Choroid plexus epithelial cell (primary cell): Measurements from ENCODE around the gene PPM1A.

Experiments
- DNase-seq: peaks from one replicate; pipeline ENCODE4 v3.0.0-alpha.2; 2010; ENCODE audit warnings: low read depth
- H3K4me3 ChIP-seq: 2 replicates; pipeline ENCODE4 v1.5.1; 2011; ENCODE audit warnings: low read depth, mild to moderate bottlenecking, control low read depth, low read length, moderate library complexity
- TF ChIP-seq, protein P1 (sequence below): conservative IDR thresholded peaks from 2 replicates; pipeline ENCODE4 v1.5.1; 2011; ENCODE audit warnings: low read depth, mild to moderate bottlenecking, control low read depth, inconsistent platforms, low read length, moderate library complexity

Gene PPM1A

DNA sequence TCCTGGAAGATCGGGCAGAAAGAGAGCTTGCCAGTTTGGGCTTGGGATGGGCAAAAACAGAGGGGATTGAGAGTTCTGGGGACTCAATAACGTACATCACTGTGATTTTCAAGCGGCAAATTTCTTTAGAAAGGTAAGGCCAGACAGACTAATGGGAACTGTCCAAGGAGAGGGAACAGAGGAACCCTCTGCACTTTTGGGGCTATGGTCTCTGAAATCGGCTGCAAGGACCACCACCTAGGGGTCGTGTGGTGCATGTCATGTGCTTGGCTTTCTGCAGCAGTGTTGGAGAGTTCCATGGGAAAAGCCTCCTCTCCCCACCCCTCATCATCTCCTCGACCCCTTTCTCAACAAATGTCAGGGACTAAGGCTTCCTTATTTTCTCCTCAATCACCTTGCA is 79.6 kb downstream of the PPM1A start:
- no peak for DNase-seq
- H3K4me3 ChIP-seq = no peak overlapping the region
- TF ChIP-seq, protein P1, sequence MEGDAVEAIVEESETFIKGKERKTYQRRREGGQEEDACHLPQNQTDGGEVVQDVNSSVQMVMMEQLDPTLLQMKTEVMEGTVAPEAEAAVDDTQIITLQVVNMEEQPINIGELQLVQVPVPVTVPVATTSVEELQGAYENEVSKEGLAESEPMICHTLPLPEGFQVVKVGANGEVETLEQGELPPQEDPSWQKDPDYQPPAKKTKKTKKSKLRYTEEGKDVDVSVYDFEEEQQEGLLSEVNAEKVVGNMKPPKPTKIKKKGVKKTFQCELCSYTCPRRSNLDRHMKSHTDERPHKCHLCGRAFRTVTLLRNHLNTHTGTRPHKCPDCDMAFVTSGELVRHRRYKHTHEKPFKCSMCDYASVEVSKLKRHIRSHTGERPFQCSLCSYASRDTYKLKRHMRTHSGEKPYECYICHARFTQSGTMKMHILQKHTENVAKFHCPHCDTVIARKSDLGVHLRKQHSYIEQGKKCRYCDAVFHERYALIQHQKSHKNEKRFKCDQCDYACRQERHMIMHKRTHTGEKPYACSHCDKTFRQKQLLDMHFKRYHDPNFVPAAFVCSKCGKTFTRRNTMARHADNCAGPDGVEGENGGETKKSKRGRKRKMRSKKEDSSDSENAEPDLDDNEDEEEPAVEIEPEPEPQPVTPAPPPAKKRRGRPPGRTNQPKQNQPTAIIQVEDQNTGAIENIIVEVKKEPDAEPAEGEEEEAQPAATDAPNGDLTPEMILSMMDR = no peak

DNA sequence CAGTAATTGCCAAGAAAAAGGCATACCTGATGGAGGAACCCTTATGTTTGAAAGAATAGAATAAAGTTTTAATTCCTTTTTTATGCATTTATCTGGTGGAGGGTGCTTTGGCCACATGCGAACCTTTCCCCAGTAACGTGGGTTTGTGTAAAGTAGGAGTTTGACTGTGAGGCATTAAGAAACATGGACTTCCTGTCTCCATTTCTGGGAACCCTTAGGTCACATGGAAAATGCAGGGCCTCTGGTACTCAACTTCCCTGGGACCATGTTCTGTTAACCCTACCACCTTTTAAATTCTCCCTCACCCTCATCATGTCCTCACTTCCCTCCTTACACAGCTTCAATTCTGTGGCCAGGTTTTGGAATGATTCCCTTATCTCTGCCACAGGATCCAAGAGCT is 80.3 kb downstream of the PPM1A start:
- TF ChIP-seq, protein P1 = no peak
- H3K4me3 ChIP-seq = no peak overlapping the region
- DNase-seq = no peak

DNA sequence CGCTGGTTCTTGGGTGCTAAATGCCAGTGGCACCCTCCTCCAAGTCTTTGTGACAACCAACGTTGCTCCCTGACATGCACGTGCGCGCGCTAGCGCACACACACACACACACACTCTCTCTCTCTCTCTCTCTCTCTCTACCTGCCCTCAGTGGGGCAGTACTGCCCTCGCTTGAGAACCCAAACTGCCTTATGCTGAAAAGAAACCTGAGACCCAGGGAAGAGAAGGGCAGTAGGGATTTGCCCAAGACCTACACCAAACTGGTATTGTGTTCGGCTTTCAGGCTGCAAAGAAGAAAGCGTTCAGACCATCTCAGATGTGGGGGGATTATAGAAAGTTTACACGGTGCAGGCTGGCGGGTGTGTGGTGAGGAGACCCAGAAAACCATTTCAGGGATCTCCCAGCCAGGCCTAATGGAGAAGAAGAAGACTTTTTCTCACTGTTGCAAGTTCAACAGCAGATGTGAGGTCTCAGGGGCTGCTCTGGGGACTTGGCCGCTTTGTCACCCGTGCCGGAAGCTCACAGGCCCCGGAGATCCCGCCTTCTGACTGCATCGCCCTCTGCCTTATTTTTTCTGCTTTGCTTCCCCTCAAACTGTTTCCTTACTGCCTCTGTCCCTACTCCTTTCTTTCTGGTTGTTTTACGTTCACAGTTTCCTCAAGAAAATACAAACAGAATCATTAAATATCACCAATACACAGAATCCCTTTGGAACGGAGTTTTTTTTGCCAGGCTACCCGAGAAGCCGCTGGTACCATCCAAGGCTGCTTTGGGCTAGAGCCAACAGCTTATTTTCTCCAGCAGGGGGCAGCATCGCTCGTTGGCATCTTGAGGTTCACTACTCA is 82.4 kb downstream of the PPM1A start:
- TF ChIP-seq, protein P1 = peak; percentile 88
- peak overlapping the region; percentile 57 for H3K4me3 ChIP-seq
- DNase-seq = peak; percentile 68

DNA sequence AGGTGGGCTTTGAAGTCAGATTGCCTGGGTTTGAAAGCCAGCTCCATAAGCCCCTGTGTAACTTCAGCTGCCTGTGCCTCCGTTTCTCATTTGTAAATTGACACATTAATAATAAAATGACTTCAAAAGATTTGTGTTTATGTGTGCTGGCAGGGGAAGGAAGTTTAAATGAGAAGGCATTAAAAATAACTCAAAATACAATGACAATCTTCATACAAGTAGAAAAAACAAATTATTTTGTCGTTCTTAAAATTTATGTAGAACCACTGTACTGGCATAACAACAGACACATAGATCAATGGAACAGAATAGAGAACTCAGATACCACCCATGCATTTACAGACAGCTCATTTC is 83.0 kb downstream of the PPM1A start:
- H3K4me3 ChIP-seq = no peak overlapping the region
- no peak for DNase-seq
- TF ChIP-seq, protein P1 = no peak

DNA sequence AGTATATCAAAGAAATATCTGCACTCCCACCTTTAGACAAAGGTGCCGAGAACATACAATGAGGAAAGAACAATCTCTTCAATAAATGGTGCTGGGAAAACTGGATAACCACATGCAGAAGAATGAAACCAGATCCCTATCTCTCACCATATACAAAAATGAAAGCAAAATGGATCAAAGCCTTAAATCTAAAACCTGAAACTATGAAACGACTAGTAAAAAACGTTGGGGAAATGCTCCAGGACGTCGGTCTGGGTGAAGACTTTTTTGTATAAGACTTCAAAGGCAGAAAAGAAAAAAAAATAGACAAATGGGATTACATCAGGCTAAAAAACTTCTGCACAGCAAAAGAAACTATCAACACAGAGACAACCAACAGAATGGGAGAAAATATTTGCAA is 83.8 kb downstream of the PPM1A start:
- no peak for DNase-seq
- H3K4me3 ChIP-seq = no peak overlapping the region
- TF ChIP-seq, protein P1 = no peak

DNA sequence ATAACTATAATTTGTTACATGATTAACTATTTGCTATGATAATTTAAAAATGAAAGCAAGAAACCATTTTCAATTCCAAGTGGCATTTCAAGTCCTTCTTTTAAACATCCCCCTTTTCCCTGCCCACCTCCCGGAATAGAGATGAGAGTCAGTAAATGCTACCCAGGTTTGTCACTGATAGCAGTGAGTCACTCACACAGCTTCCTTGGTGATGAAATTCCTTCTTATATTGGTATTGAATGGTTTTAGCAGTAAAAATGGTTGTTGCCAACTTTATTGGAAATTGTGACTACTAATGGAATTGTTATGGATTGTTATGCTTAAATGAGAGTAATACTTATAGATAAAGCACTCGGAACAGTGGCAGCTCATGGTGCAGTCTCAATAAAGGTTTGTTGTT is 90.5 kb downstream of the PPM1A start:
- no peak for DNase-seq
- TF ChIP-seq, protein P1 = no peak
- H3K4me3 ChIP-seq = no peak overlapping the region

DNA sequence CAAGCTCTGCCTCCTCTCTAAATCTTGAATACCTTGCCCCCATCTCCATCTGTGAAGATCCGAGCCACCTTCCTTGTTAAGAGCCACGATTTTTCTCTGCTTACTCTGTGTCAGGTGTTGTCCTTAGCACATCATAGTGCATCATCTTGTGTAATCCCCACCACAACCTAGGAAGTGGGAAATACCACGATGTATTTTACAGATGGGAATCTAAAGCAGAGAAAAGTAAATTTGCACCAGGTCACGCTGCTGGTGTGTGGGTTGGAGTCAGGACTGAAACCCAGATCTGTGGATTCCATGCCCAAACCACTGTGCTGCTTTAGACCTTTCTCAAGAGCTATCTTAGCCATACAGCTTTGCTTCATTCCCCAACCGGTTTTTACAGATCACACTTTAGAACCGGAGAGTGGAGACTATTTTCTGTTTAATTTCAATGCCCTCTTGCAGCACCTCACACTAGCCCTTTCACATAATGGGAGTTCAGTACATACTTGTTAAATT is 94.6 kb downstream of the PPM1A start:
- TF ChIP-seq, protein P1 = no peak
- no peak for DNase-seq
- H3K4me3 ChIP-seq = no peak overlapping the region
